Endothelial cell of umbilical vein (primary cell): Measurements from ENCODE around the gene ARID5A.

ENCODE experiments used
- EZH2 ChIP-seq: IDR thresholded peaks from 2 replicates; pipeline ENCODE4 v1.6.1; 2012; ENCODE audit warnings: borderline replicate concordance, low read depth, mild to moderate bottlenecking, moderate library complexity, low read length, inconsistent platforms; ENCODE audit not compliant: severe bottlenecking
- FOS ChIP-seq: IDR thresholded peaks from 2 replicates; pipeline ENCODE4 v1.6.1; 2011; ENCODE audit warnings: mild to moderate bottlenecking, low read length, moderate library complexity, borderline replicate concordance; ENCODE audit not compliant: insufficient read depth
- GATA2 ChIP-seq: IDR thresholded peaks from 2 replicates; pipeline ENCODE4 v1.7.0; 2011; ENCODE audit warnings: low read depth, mild to moderate bottlenecking, moderate library complexity, mixed read lengths, low read length; ENCODE audit not compliant: insufficient read length, insufficient read depth
- JUN ChIP-seq: IDR thresholded peaks from 2 replicates; pipeline ENCODE4 v1.6.1; 2011; ENCODE audit warnings: borderline replicate concordance, low read depth; ENCODE audit not compliant: insufficient read length, insufficient read depth
- MYC ChIP-seq: IDR thresholded peaks from one replicate; pipeline ENCODE4 v1.6.1; 2011; ENCODE audit warnings: mild to moderate bottlenecking, low read depth, low read length
- POLR2A ChIP-seq: IDR thresholded peaks from 2 replicates; pipeline ENCODE4 v1.6.1; 2012; ENCODE audit warnings: low read depth, mild to moderate bottlenecking, control low read depth, low read length
- POLR2AphosphoS5 ChIP-seq: IDR thresholded peaks from 2 replicates; pipeline ENCODE4 v1.6.1; 2012; ENCODE audit warnings: low read depth, mild to moderate bottlenecking, control low read depth, low read length, moderate library complexity; ENCODE audit not compliant: insufficient read depth
- TF ChIP-seq, protein P1 (sequence below): IDR thresholded peaks from 2 replicates; pipeline ENCODE4 v1.6.1; 2011; ENCODE audit not compliant: insufficient read depth, insufficient read length
- TF ChIP-seq, protein P2 (sequence below), 2 donors: IDR thresholded peaks; 1 replicate in 1 of 2; 2 replicates in 1 of 2; pipeline ENCODE4 v1.5.1; 2011; ENCODE audit warnings: low read length in 2 of 2, mild to moderate bottlenecking in 2 of 2, moderate library complexity in 2 of 2, control low read depth in 1 of 2, inconsistent platforms in 1 of 2, low read depth in 1 of 2; ENCODE audit not compliant: insufficient read depth in 1 of 2; ENCODE audit errors: extremely low read depth in 1 of 2

DNA sequence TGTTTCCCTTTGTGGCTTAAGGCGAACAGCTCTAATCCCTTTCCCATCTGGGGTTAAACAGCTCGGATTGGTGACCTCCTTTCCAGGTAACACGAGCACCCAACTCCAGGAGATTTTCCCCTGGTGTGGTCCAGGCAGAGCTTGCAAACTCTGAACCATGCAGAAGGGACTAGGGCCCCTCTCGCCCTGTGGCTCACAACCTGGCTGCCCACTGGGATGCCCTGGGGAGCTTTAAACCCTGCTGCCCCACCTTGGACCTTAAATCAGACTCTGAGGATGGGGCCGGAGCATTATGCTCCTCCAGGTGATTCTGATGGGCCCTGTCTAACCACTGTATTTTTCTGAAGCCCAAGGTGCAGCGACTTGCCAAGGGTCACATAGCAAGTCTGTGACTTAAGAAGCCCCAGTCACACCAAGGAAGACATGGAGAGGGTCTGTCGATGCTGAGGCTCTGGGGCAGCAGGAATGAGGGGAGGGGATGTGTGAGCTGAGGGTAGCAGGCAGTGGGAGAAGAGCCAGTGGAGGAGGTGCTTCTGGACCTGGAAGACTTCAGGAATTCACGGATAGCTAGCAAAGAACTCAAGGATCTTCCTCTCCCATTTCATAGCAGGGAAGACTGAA, 5.9 kb downstream of the ARID5A start:
- TF ChIP-seq, protein P1, sequence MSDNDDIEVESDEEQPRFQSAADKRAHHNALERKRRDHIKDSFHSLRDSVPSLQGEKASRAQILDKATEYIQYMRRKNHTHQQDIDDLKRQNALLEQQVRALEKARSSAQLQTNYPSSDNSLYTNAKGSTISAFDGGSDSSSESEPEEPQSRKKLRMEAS: no peak
- no peak for TF ChIP-seq POLR2A
- TF ChIP-seq, protein P2, sequence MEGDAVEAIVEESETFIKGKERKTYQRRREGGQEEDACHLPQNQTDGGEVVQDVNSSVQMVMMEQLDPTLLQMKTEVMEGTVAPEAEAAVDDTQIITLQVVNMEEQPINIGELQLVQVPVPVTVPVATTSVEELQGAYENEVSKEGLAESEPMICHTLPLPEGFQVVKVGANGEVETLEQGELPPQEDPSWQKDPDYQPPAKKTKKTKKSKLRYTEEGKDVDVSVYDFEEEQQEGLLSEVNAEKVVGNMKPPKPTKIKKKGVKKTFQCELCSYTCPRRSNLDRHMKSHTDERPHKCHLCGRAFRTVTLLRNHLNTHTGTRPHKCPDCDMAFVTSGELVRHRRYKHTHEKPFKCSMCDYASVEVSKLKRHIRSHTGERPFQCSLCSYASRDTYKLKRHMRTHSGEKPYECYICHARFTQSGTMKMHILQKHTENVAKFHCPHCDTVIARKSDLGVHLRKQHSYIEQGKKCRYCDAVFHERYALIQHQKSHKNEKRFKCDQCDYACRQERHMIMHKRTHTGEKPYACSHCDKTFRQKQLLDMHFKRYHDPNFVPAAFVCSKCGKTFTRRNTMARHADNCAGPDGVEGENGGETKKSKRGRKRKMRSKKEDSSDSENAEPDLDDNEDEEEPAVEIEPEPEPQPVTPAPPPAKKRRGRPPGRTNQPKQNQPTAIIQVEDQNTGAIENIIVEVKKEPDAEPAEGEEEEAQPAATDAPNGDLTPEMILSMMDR (IDR thresholded peaks at IDR 0.05; ENCODE audit: extremely low read depth in 1 of 2, insufficient read depth in 1 of 2, low read depth in 1 of 2, low read length in 2 of 2): no peak
- TF ChIP-seq POLR2AphosphoS5: no peak
- no peak for TF ChIP-seq EZH2
- no peak for TF ChIP-seq GATA2
- TF ChIP-seq MYC: no peak
- TF ChIP-seq JUN: no peak
- TF ChIP-seq FOS: no peak
